Lung (tissue), 12 donors: Measurements from ENCODE around the gene MADD. TPM values are rescaled to one million over a fixed set of nuclear protein-coding genes. Genes with fewer than 3 reads are reported as not detected.

ENCODE experiments used
- ATAC-seq: fragments of 200-7000 bp; cut with Tn5 transposase; one replicate; pipeline ENCODE4 v1.9.1; 2020; ENCODE audit warnings: moderate number of reproducible peaks; ENCODE audit not compliant: insufficient read depth, low FRiP score
- DNase-seq, 3 donors: peaks; one replicate each; pipeline ENCODE4 v3.0.0-alpha.2; 2013 to 2017
- H3K27ac ChIP-seq, 2 donors: one replicate each; pipeline ENCODE4 v1.5.1; 2013; ENCODE audit warnings: mild to moderate bottlenecking in 2 of 2, moderate library complexity in 2 of 2, control low read depth in 1 of 2, inconsistent platforms in 1 of 2, low read depth in 1 of 2, low read length in 1 of 2
- H3K27me3 ChIP-seq, 3 donors: one replicate each; pipeline ENCODE4 v1.5.1; 2013; ENCODE audit warnings: low read length in 2 of 3; ENCODE audit not compliant: control insufficient read depth in 3 of 3, insufficient read depth in 3 of 3
- H3K36me3 ChIP-seq, 4 donors: one replicate each; pipeline ENCODE4 v1.5.1; 2013; ENCODE audit warnings: low read length in 4 of 4, mild to moderate bottlenecking in 1 of 4, moderate library complexity in 1 of 4; ENCODE audit not compliant: control insufficient read depth in 4 of 4, insufficient read depth in 4 of 4
- H3K4me1 ChIP-seq, 5 donors: one replicate each; pipeline ENCODE4 v1.5.1; 2013; ENCODE audit warnings: low read length in 5 of 5, mild to moderate bottlenecking in 2 of 5, moderate library complexity in 1 of 5; ENCODE audit not compliant: control insufficient read depth in 5 of 5, insufficient read depth in 5 of 5
- H3K4me3 ChIP-seq: one replicate; pipeline ENCODE4 v1.5.1; 2013; ENCODE audit warnings: mild to moderate bottlenecking, control low read depth, moderate library complexity
- H3K9ac ChIP-seq, 2 donors: one replicate each; pipeline ENCODE4 v1.5.1; 2013; ENCODE audit warnings: low read length in 2 of 2, control low read depth in 1 of 2; ENCODE audit not compliant: insufficient read depth in 1 of 2
- H3K9me3 ChIP-seq, 4 donors: one replicate each; pipeline ENCODE4 v1.5.1; 2013; ENCODE audit warnings: low read length in 3 of 4, mild to moderate bottlenecking in 1 of 4, moderate library complexity in 1 of 4; ENCODE audit not compliant: control insufficient read depth in 4 of 4, insufficient read depth in 3 of 4
- CTCF ChIP-seq: IDR thresholded peaks from 2 replicates; pipeline ENCODE4 v1.5.1; 2012; ENCODE audit warnings: mild to moderate bottlenecking; ENCODE audit errors: control extremely low read depth, extremely low read depth
- WGBS, 2 donors: extraction: QIAGEN DNeasy Blood & Tissue Kit; methylation state at CpG; one replicate each; pipeline ENCODE4 v1.1.7; 2013; 5-methylcytosine and 5-hydroxymethylcytosine counted together
- polyA plus RNA-seq, 2 donors: library from polyadenylated mRNA; stranded (reverse); fragments of 200-250 nt; gene quantifications; one replicate each; pipeline ENCODE4 v1.2.1, GENCODE V29; 2013
- total RNA-seq, 2 donors: library from RNA; depleted of rRNA in 1 of 2; stranded (reverse); fragments of >200 nt in 1 of 2; gene quantifications; one replicate each; pipeline ENCODE4 v1.2.1, GENCODE V29; 2014 to 2021
- donor health status: control.
- donor health status: control.
- donor health status: Bipolar disorder and iron deficiency.
- donor health status: healthy.
- donor health status: DM: yes; HTN: yes; CAD: no.

The MADD gene
- total and polyA plus RNA-seq, 4 donors = 15.9 to 56.8 (median 37.1) TPM

GRCh38 chr11:47340980-47341775 is 71.2 kb downstream of the MADD start:
- no peak overlapping the region for H3K27ac ChIP-seq
- H3K4me1 ChIP-seq = no peaks in the 10 kb centered on the region
- TF ChIP-seq CTCF = no peak
- no peak for ATAC-seq
- no peak overlapping the region for H3K4me3 ChIP-seq
- H3K27me3 ChIP-seq = no peaks in the 10 kb centered on the region
- H3K9me3 ChIP-seq = peaks cover 0 to 2% (median 0%) of the 10 kb centered on the region in 4 donors
- peaks cover 0 to 2% (median 0%) of the 10 kb centered on the region in 4 donors for H3K36me3 ChIP-seq
- DNase-seq = no peak
- 69 to 85% methylated on average over 18 of the region's 18 CpGs for WGBS, 2 donors
- H3K9ac ChIP-seq = no peak overlapping the region

GRCh38 chr11:47342036-47342803 is 72.3 kb downstream of the MADD start:
- H3K9ac ChIP-seq = no peak overlapping the region
- TF ChIP-seq CTCF = no peak
- no peaks in the 10 kb centered on the region for H3K4me1 ChIP-seq
- ATAC-seq (no peak), DNase-seq (no peak)
- H3K27ac ChIP-seq = no peak overlapping the region
- H3K4me3 ChIP-seq = no peak overlapping the region
- peaks cover 0 to 2% (median 0%) of the 10 kb centered on the region in 4 donors for H3K36me3 ChIP-seq
- WGBS, 2 donors = 89 to 94% methylated on average over 24 of the region's 24 CpGs
- H3K27me3 ChIP-seq = no peaks in the 10 kb centered on the region
- peaks cover 0 to 2% (median 0%) of the 10 kb centered on the region in 4 donors for H3K9me3 ChIP-seq

GRCh38 chr11:47342854-47343253 is 72.9 kb downstream of the MADD start:
- no peak for ATAC-seq
- 95 to 97% methylated on average over 15 of the region's 15 CpGs for WGBS, 2 donors

More at GRCh38 chr11:47342854-47343253, 72.9 kb downstream of the MADD start:
- peaks cover 0 to 2% (median 0%) of the 10 kb centered on the region in 4 donors for H3K9me3 ChIP-seq
- TF ChIP-seq CTCF = no peak
- H3K36me3 ChIP-seq = peaks cover 0 to 2% (median 0%) of the 10 kb centered on the region in 4 donors
- no peak overlapping the region for H3K9ac ChIP-seq
- no peak for DNase-seq
- no peak overlapping the region for H3K4me3 ChIP-seq
- H3K4me1 ChIP-seq = no peaks in the 10 kb centered on the region
- H3K27me3 ChIP-seq = no peaks in the 10 kb centered on the region
- no peak overlapping the region for H3K27ac ChIP-seq
